GM12892 (cell line): ENCODE measurements around the gene PRAC2.

Source experiments
- POLR2A ChIP-seq: IDR thresholded peaks from 2 replicates; pipeline ENCODE4 v1.6.1; 2011; ENCODE audit warnings: low read depth, low read length, control low read depth
- POLR2AphosphoS5 ChIP-seq: IDR thresholded peaks from 2 replicates; pipeline ENCODE4 v1.6.1; 2011; ENCODE audit warnings: low read depth, low read length, control low read depth

DNA sequence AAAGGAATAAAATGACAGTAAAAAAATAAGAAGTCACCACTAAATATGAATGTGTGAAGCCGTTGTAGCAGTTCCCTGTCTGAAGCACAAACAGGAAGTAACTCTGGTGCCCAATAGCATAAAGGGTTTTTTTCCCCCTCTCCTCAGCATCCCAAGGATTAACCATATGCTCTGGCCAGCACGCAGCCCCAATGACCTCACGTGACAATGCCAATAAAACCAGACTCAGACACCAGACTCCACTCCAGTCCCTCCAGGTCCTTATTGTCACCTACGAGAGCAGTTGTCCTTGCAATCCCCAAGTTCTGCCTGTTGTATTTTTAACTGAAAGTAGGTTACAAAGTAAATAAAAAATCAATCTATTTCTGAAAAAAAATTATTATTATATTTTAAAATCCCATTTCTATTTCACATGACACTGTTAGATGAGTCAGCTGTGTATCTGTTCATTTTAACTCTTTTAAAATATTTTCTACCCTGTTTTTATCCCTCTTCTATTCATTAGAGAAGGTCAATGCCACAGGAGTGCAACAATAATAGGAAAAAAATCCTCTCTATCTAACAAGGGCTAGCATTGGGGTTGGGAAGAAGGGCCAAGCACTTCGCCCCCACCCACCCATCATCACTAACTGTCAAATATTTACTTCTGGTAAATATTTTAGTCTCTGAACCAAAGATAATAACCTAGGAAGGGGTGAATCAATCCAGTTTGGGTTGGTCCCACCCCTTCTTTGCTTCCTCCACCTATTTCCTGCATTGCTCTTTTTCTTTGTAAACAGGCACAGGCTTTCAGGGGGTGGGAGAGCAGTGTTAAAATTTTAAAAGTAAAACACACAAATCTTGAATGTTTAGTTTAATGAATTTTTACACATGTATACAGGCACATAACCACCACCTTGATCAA, 7.2 kb upstream of the PRAC2 start:
- TF ChIP-seq POLR2AphosphoS5 (no peak), POLR2A (no peak)
